ENCODE results near the gene CCDC194.

CCDC194 gene

DNA sequence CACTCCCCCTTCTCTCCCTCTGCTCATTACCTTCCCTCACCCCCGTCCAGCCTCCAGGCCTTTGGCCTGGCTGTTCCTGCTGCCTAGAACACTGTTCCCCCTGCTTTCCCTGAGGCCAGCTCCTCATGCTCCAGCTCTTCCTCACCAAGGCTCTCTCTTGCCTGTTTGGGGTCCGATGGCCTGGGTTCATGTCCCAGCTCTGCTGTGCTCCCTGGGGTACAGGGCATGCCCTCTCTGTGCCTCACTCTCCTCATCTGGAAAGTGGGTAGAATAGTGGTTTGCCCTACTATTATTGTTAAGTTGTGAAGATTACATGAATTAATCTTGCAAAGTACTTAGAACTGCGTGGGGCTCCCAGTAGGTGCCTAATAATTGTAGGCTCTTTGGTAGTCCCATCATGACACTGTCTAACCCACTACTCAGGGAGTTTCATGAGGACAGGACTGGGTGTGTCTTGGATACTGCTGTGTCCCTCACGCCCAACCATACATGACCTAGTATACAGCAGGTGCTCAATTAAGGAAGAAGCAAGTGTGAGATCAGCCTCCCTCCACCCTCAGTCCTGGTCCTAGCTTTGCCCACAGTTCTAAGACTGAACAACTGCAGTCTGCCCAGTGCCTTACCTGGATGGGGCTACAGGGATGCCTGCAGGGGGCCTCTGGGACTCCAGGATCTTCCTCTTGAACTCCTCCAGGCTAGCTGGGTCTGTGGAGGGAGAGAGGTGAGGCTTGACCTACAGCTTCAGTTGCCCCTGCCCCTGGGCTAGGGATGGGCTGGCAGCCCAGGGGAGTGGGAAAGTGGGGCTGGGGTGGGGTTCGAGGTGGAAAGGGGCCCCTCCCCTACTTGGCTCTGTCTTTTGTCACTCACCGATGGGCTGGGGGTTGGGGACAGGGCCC, 33.8 kb downstream of the CCDC194 start:
- Mint-ChIP-seq H3K4me3 (no peak overlapping the region), H3K4me1 (ENCODE audit: low read depth) (no peaks in the 10 kb centered on the region), H3K9me3 (no peaks in the 10 kb centered on the region), H3K36me3 (ENCODE audit: low read depth) (no peaks in the 10 kb centered on the region), H3K27me3 (peaks cover 3% of the 10 kb centered on the region), H3K27ac (no peak overlapping the region)

DNA sequence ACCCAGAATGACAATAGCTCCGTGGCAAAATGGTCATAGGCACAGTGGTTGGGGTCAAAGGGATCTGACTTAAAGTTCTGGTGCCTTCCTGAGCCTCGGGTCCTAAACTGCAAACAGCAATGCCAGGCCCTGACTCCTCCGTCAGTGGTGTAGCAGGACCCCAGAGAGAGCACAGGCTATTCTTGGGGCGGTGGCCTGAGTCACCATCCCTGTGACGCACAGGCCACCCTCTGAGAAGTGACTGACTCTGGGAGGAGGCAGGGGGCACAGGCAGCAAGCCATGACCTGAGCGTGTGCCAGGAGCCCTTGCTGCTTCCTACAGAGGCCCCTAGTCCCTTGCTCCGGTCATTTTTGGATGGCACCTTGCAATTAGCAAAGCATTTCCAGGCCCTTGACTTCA, 35.6 kb downstream of the CCDC194 start:
- H3K27me3 Mint-ChIP-seq = no peaks in the 10 kb centered on the region
- no peaks in the 10 kb centered on the region for H3K36me3 Mint-ChIP-seq (ENCODE audit: low read depth)
- H3K27ac Mint-ChIP-seq = no peak overlapping the region
- no peak overlapping the region for H3K4me3 Mint-ChIP-seq
- no peaks in the 10 kb centered on the region for H3K4me1 Mint-ChIP-seq (ENCODE audit: low read depth)
- no peaks in the 10 kb centered on the region for H3K9me3 Mint-ChIP-seq

- H3K9me3 Mint-ChIP-seq = no peaks in the 10 kb centered on the region
- no peak overlapping the region for H3K4me3 Mint-ChIP-seq
- no peaks in the 10 kb centered on the region for H3K4me1 Mint-ChIP-seq (ENCODE audit: low read depth)
- H3K27me3 Mint-ChIP-seq = no peaks in the 10 kb centered on the region
- no peaks in the 10 kb centered on the region for H3K36me3 Mint-ChIP-seq (ENCODE audit: low read depth)
- H3K27ac Mint-ChIP-seq = no peak overlapping the region
Measured at GRCh38 chr19:17357724-17358123, 36.3 kb downstream of the CCDC194 start.

GRCh38 chr19:17357078-17357666, 36.8 kb downstream of the CCDC194 start:
- Mint-ChIP-seq H3K4me3 (no peak overlapping the region), H3K27ac (no peak overlapping the region), H3K4me1 (ENCODE audit: low read depth) (no peaks in the 10 kb centered on the region), H3K27me3 (no peaks in the 10 kb centered on the region), H3K36me3 (ENCODE audit: low read depth) (no peaks in the 10 kb centered on the region), H3K9me3 (no peaks in the 10 kb centered on the region)

- H3K9me3 Mint-ChIP-seq = no peaks in the 10 kb centered on the region
- no peaks in the 10 kb centered on the region for H3K4me1 Mint-ChIP-seq (ENCODE audit: low read depth)
- peaks cover 12% of the 10 kb centered on the region for H3K27me3 Mint-ChIP-seq
- H3K27ac Mint-ChIP-seq = no peak overlapping the region
- no peak overlapping the region for H3K4me3 Mint-ChIP-seq
- no peaks in the 10 kb centered on the region for H3K36me3 Mint-ChIP-seq (ENCODE audit: low read depth)
Measured at GRCh38 chr19:17353386-17353785, 40.6 kb downstream of the CCDC194 start.

DNA sequence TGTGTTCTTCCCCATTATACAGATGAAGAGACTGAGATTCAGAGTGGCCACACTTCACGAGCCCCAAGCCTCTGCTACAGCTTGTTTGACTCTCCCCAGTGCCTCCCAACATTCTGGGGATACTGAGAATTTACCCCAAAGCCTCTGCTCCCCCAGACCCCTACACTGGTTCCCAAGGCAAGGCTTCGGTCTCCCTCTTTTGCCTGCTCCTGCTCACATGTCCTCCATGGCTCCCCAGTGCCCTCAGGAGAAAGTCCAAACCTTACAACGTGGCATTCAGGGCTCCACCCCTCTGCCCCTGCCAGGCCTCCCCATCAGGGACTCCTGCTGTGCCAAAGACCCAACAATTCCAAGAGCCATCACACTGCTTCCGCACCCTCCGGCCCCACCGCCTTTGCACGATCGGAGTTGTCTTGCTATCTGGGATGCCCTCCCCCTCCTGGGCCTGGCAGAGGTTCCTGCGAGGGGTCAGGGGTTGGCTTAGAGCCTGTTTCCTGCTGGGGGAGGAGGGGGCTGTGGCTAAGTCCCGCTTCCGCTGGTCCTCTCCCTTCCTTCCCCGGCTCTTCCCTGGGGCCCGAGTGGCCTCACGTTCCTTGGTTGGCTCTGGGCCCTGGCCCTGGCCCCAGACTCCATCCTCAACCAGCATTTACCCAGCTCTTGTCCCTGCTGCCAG, 41.3 kb downstream of the CCDC194 start:
- Mint-ChIP-seq H3K4me1 (ENCODE audit: low read depth) (no peaks in the 10 kb centered on the region), H3K27ac (no peak overlapping the region), H3K27me3 (peaks cover 14% of the 10 kb centered on the region)

DNA sequence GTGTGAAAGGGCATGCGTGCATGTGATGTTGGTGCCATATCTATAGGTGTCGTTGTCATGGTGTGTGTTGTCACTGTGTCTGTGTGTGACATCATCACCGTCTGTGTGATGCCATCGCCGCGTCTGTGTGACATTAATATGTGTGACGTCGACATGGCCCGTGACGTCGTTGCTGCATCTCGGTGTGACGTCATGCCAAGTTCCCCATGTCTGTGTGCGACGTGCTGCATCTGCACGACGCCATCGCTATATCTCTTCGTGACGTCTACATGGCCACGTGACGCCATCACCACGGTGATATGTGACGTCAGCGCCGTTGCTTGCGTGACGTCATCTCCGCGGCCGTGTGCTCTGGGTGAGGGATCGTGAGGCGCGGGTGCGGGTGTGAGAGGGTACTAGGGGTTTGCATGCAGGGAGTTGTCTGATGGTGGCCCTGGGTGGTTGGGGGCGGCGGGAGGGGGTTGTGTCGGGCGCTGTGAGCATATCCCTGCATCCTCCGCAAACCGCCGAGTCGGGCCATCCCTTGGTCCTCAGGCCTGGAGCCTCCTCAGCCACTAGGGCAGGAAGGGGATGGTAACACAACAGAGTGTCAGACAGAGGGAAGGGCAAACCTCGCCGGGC, 42.1 kb downstream of the CCDC194 start:
- Mint-ChIP-seq H3K36me3 (ENCODE audit: low read depth) (no peaks in the 10 kb centered on the region), H3K27ac (no peak overlapping the region), H3K27me3 (peaks cover 17% of the 10 kb centered on the region), H3K4me1 (ENCODE audit: low read depth) (no peaks in the 10 kb centered on the region), H3K9me3 (no peaks in the 10 kb centered on the region), H3K4me3 (no peak overlapping the region)

More for the DNA sequence above, 41.3 kb downstream of the CCDC194 start:
- no peaks in the 10 kb centered on the region for H3K36me3 Mint-ChIP-seq (ENCODE audit: low read depth)
- H3K4me3 Mint-ChIP-seq = no peak overlapping the region
- H3K9me3 Mint-ChIP-seq = no peaks in the 10 kb centered on the region

- Mint-ChIP-seq H3K27ac (no peak overlapping the region), H3K36me3 (ENCODE audit: low read depth) (peaks cover 5% of the 10 kb centered on the region), H3K27me3 (peaks cover 17% of the 10 kb centered on the region), H3K9me3 (no peaks in the 10 kb centered on the region), H3K4me1 (ENCODE audit: low read depth) (peaks cover 5% of the 10 kb centered on the region), H3K4me3 (no peak overlapping the region)
Measured at GRCh38 chr19:17348700-17349099, 45.3 kb downstream of the CCDC194 start.

- H3K4me1 Mint-ChIP-seq (ENCODE audit: low read depth) = peaks cover 5% of the 10 kb centered on the region
Measured at GRCh38 chr19:17347877-17348276, 46.1 kb downstream of the CCDC194 start.

GRCh38 chr19:17347361-17347760, 46.6 kb downstream of the CCDC194 start:
- Mint-ChIP-seq H3K4me3 (no peak overlapping the region), H3K27ac (no peak overlapping the region), H3K9me3 (no peaks in the 10 kb centered on the region), H3K4me1 (ENCODE audit: low read depth) (peaks cover 5% of the 10 kb centered on the region), H3K36me3 (ENCODE audit: low read depth) (peaks cover 10% of the 10 kb centered on the region), H3K27me3 (peaks cover 17% of the 10 kb centered on the region)

More at GRCh38 chr19:17347877-17348276, 46.1 kb downstream of the CCDC194 start:
- Mint-ChIP-seq H3K9me3 (no peaks in the 10 kb centered on the region), H3K36me3 (ENCODE audit: low read depth) (peaks cover 7% of the 10 kb centered on the region), H3K4me3 (no peak overlapping the region), H3K27me3 (peaks cover 17% of the 10 kb centered on the region), H3K27ac (peak overlapping the region; percentile 29)

DNA sequence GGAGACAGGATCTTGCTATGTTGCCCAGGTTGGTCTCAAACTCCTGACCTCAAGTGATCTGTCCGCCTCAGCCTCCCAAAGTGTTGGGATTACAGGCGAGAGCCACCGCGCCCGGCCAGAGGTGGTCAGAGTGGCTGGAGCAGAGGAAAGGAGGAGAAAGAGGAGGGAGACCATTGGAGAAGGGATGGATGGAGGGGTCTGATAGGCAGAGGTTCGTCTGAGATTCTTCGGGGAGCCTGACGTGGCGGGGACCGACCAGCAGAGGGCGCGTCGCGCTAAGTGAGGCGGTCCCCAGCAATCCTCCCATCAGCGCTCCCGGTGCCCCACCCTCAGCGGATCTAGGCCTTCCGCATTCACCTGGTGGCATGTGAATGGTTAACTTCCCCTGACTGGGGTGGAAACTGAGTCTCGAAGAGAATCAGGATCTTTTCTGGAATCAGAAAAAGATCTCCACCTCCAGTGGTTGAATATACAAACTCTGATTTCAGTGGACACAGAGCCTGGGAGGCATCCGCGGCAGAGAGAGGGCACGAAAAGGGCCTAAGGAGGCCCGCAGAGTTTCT, 47.8 kb downstream of the CCDC194 start:
- Mint-ChIP-seq H3K27me3 (peaks cover 12% of the 10 kb centered on the region), H3K36me3 (ENCODE audit: low read depth) (peaks cover 12% of the 10 kb centered on the region), H3K27ac (no peak overlapping the region), H3K9me3 (no peaks in the 10 kb centered on the region), H3K4me1 (ENCODE audit: low read depth) (peaks cover 5% of the 10 kb centered on the region), H3K4me3 (no peak overlapping the region)

- no peak overlapping the region for H3K27ac Mint-ChIP-seq
- H3K27me3 Mint-ChIP-seq = no peaks in the 10 kb centered on the region
- H3K4me1 Mint-ChIP-seq (ENCODE audit: low read depth) = peaks cover 21% of the 10 kb centered on the region
- no peak overlapping the region for H3K4me3 Mint-ChIP-seq
- H3K36me3 Mint-ChIP-seq (ENCODE audit: low read depth) = peaks cover 20% of the 10 kb centered on the region
- H3K9me3 Mint-ChIP-seq = no peaks in the 10 kb centered on the region
Measured at GRCh38 chr19:17341845-17342244, 52.2 kb downstream of the CCDC194 start.

- Mint-ChIP-seq H3K9me3 (no peaks in the 10 kb centered on the region), H3K36me3 (ENCODE audit: low read depth) (peaks cover 20% of the 10 kb centered on the region), H3K4me3 (no peak overlapping the region), H3K4me1 (ENCODE audit: low read depth) (peaks cover 22% of the 10 kb centered on the region), H3K27ac (no peak overlapping the region), H3K27me3 (no peaks in the 10 kb centered on the region)
Measured at GRCh38 chr19:17341386-17341785, 52.6 kb downstream of the CCDC194 start.

- Mint-ChIP-seq H3K4me1 (ENCODE audit: low read depth) (peaks cover 21% of the 10 kb centered on the region), H3K27me3 (no peaks in the 10 kb centered on the region), H3K27ac (no peak overlapping the region), H3K9me3 (no peaks in the 10 kb centered on the region), H3K4me3 (no peak overlapping the region), H3K36me3 (ENCODE audit: low read depth) (peaks cover 20% of the 10 kb centered on the region)
Measured at GRCh38 chr19:17340871-17341357, 53.1 kb downstream of the CCDC194 start.
